ENCODE results near the gene VCL. TPM values are rescaled to one million over a fixed set of nuclear protein-coding genes. Genes with fewer than 3 reads are reported as not detected.

Gene VCL
- total and polyA plus RNA-seq, 2 of the 8 experiments (the other 6 are each of a cell fraction or from before 2014, with no cell fraction given), result 119 to 377 TPM

DNA sequence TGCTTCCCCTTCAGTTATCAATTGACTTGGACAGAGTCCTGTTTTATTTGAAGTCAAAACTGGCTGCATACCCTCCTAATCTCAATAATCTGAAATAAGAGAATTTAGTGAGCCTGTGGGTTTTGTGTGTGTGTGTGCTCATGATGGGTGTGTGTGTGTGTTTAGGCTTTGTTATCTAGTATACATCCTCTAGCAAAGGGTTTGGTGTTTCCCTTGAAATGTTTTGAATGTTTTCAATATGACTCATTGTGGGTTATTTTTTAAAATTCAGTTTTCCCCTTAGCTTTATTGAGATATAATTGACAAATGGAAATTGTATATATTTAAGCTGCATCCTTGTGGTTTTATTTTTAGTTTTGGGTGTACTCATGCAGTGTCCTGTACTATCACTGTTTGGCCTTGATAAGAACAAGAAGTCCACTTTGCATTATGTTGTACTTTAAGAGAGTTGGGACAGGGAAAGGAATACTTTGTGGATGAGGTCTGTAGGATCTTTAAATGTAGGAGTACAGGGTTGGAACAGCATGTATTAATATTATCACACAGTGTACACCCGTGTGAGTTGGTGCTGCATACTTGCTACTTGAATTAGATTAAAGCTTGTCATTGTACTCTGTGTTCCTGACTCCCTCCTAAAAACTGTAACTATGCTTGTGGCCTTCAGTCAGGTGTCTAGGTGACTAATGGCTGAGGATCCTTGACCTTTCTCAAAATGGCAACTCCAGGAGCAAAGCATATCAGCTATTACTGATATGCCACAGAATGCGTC, 58.3 kb downstream of the VCL start:
- no peak overlapping the region for H3K27ac ChIP-seq (ENCODE audit: low read depth, low read length)
- H2BK120ac ChIP-seq (replicated peaks; ENCODE audit: low read depth, low read length), result no peak overlapping the region
- no peaks in the 10 kb centered on the region for H3K36me3 ChIP-seq (ENCODE audit: control insufficient read depth in 2 of 4, insufficient read depth in 4 of 4, low read length in 3 of 4)
- no peaks in the 10 kb centered on the region for H3K23me2 ChIP-seq (ENCODE audit: low read depth, low read length)
- no peak overlapping the region for H3K56ac ChIP-seq (replicated peaks; ENCODE audit: insufficient read length, low read depth, low read length)
- no peaks in the 10 kb centered on the region for H3K9me3 ChIP-seq (ENCODE audit: insufficient read depth in 2 of 2, low read depth in 1 of 2, low read length in 1 of 2)
- no peak for DNase-seq (ENCODE audit: low read depth in 1 of 2, low spot score in 2 of 2)
- H3K79me1 ChIP-seq (ENCODE audit: low read depth, low read length), result peaks cover 2% of the 10 kb centered on the region; the same call in 1 of the 2 replicates
- ChIA-PET CTCF (ENCODE audit: partially characterized antibody) (interaction anchor here (1.0 to 1.6 kb wide), 4 partner anchors 8 to 170 kb away, joined by 3 to 10 read pairs (median 4); no protein-coding TSS in a partner anchor), POLR2A (ENCODE audit: partially characterized antibody) (interaction anchor here (0.9 to 1.8 kb wide), 4 partner anchors 24 to 90 kb away, joined by 3 to 8 read pairs (median 6); no protein-coding TSS in a partner anchor)
- no peak overlapping the region for H3K4me2 ChIP-seq (ENCODE audit: insufficient read depth in 1 of 2, low read depth in 2 of 2, low read length in 2 of 2)
- no peak for FAIRE-seq
- H2AFZ ChIP-seq (ENCODE audit: low read length), result no peak overlapping the region
- H3K4ac ChIP-seq (replicated peaks; ENCODE audit: insufficient read length, low read depth, low read length), result no peak overlapping the region
- no peaks in the 10 kb centered on the region for H3K27me3 ChIP-seq (replicated peaks in 1 of 4; ENCODE audit: control insufficient read depth in 3 of 4, extremely low read depth in 1 of 4, insufficient read depth in 3 of 4, low read length in 3 of 4)
- H2BK5ac ChIP-seq (ENCODE audit: low read depth, low read length), result no peak overlapping the region
- H2BK15ac ChIP-seq (ENCODE audit: low read length), result no peak overlapping the region
- WGBS, 2 experiments (ENCODE audit: extremely low coverage in 1 of 2, insufficient coverage in 1 of 2, insufficient read length in 1 of 2, insufficient replicate concordance in 2 of 2, low coverage in 1 of 2, low lambda C conversion rate in 2 of 2, missing lambda C conversion rate in 1 of 2), result 87% methylated on average over 2 of the region's 2 CpGs; no CpG with 5 or more reads in 1 of the 2 experiments
- TF ChIP-seq JUND (IDR thresholded peaks at IDR 0.05; ENCODE audit: low read length), result no peak
- no peak overlapping the region for H3K23ac ChIP-seq (ENCODE audit: insufficient read length)
- H4K5ac ChIP-seq (ENCODE audit: insufficient read length, low read depth, low read length), result no peak overlapping the region
- peaks cover 0 to 4% (median 2%) of the 10 kb centered on the region in 4 experiments; a peak in 3 of 7 replicates for H3K4me1 ChIP-seq (replicated peaks in 1 of 4; ENCODE audit: control insufficient read depth in 3 of 4, insufficient read depth in 4 of 4, low read length in 3 of 4)
- no peak overlapping the region for H3K9ac ChIP-seq (replicated peaks in 1 of 4; ENCODE audit: extremely low read depth in 1 of 4, low read depth in 3 of 4, low read length in 3 of 4)
- no peak overlapping the region for H3K18ac ChIP-seq (ENCODE audit: extremely low read depth, low read length)
- H2BK12ac ChIP-seq (ENCODE audit: low read depth, low read length), result no peak overlapping the region
- no peak overlapping the region for H2AK5ac ChIP-seq (ENCODE audit: low read depth, low read length)
- no peak overlapping the region for H3K4me3 ChIP-seq (ENCODE audit: extremely low read depth in 1 of 4, insufficient read depth in 2 of 4, low read depth in 3 of 4, low read length in 4 of 4)
- H4K20me1 ChIP-seq (replicated peaks in 1 of 2; ENCODE audit: control insufficient read depth in 1 of 2, insufficient read depth in 2 of 2, low read length in 2 of 2), result peaks cover 0 to 6% of the 10 kb centered on the region in 2 experiments
- H2BK20ac ChIP-seq (ENCODE audit: low read length), result no peak overlapping the region
- H3K79me2 ChIP-seq (ENCODE audit: control insufficient read depth in 1 of 2, insufficient read depth in 2 of 2, low read length in 2 of 2), result peaks cover 0 to 99% of the 10 kb centered on the region in 2 experiments; a peak in 3 of 4 replicates
- no peak overlapping the region for H4K8ac ChIP-seq (ENCODE audit: extremely low read depth, insufficient read depth, low read length)
- H4K91ac ChIP-seq (replicated peaks; ENCODE audit: insufficient read length, low read length), result no peak overlapping the region
- no peak overlapping the region for H3K14ac ChIP-seq (ENCODE audit: insufficient read length)

Measured in H1 (cell line).